GM12878 (cell line): ENCODE data around the gene CDC14A. TPM values are rescaled to one million over a fixed set of nuclear protein-coding genes. Genes with fewer than 3 reads are reported as not detected.

ENCODE experiments used
- ATAC-seq: fragments of 200-7000 bp; cut with Tn5 transposase; 3 replicates; pipeline ENCODE4 v1.9.1; 2020; ENCODE audit warnings: mild to moderate bottlenecking, moderate library complexity
- BruUV-seq: library from RNA; stranded (reverse); fragments of 400-500 nt; replicated peaks from 2 replicates; lab custom pipeline; 2021; lab: Mats Ljungman, UMichigan
- CTCF ChIA-PET: fragments of 300-600 bp; sonication (Branson Sonifier 250); formaldehyde crosslinking; extraction: SDS; loops from one replicate; lab custom pipeline; 2021; ENCODE audit warnings: inconsistent platforms; lab: Yijun Ruan, JAX
- POLR2A ChIA-PET: fragments of 350-600 bp; formaldehyde crosslinking; extraction: SDS; loops from one replicate; lab custom pipeline; 2021; ENCODE audit warnings: inconsistent platforms; lab: Charles Lee
- RAD21 ChIA-PET: fragments of 300-600 bp; sonication (Branson Sonifier 250); formaldehyde crosslinking; loops from one replicate; lab custom pipeline; 2023; ENCODE audit warnings: antibody characterized with exemption; ENCODE audit not compliant: unreplicated experiment; lab: Charles Lee
- SMC1A ChIA-PET: fragments of 300-600 bp; sonication (Branson Sonifier 250); formaldehyde crosslinking; loops from one replicate; lab custom pipeline; 2023; ENCODE audit not compliant: unreplicated experiment, uncharacterized antibody; lab: Charles Lee
- DNase-seq: peaks from one replicate; pipeline ENCODE4 v3.0.0-alpha.2; 2011; ENCODE audit warnings: low read depth, low spot score
- FAIRE-seq: peaks from 3 replicates; lab custom pipeline; 2011; peaks lifted over from hg19 to GRCh38; lab: Jason Lieb, UNC
- H2AFZ ChIP-seq: 2 replicates; pipeline ENCODE4 v1.6.0; 2011; ENCODE audit warnings: low read depth, low read length, control low read depth; ENCODE audit not compliant: control insufficient read depth
- H3K27ac ChIP-seq: 2 replicates; pipeline ENCODE4 v1.5.1; 2011; ENCODE audit warnings: control low read depth; ENCODE audit not compliant: control insufficient read depth, insufficient read depth
- H3K27me3 ChIP-seq, 2 experiments: replicated peaks in 1 of 2; 2 replicates each; pipeline versions ENCODE4 v1.6.0 to v1.6.1; 2011; ENCODE audit warnings: low read length in 1 of 2; ENCODE audit not compliant: control insufficient read depth in 2 of 2, insufficient read depth in 2 of 2
- H3K36me3 ChIP-seq, 2 experiments: 2 replicates each; pipeline ENCODE4 v1.5.1; 2011; ENCODE audit warnings: low read length in 1 of 2; ENCODE audit not compliant: control insufficient read depth in 2 of 2, insufficient read depth in 2 of 2
- H3K4me1 ChIP-seq: 2 replicates; pipeline ENCODE4 v1.6.1; 2011; ENCODE audit warnings: mild to moderate bottlenecking, low read length, moderate library complexity, mixed read lengths; ENCODE audit not compliant: control insufficient read depth, insufficient read depth
- H3K4me2 ChIP-seq: 2 replicates; pipeline ENCODE4 v1.6.0; 2011; ENCODE audit warnings: control low read depth; ENCODE audit not compliant: control insufficient read depth, insufficient read depth
- H3K4me3 ChIP-seq: fragments of 200-600 bp; sonication (generic); 2 replicates; pipeline ENCODE4 v1.5.1; 2016
- H3K79me2 ChIP-seq: 2 replicates; pipeline ENCODE4 v1.6.0; 2011; ENCODE audit warnings: low read length; ENCODE audit not compliant: control insufficient read depth, insufficient read depth
- H3K9ac ChIP-seq: 2 replicates; pipeline ENCODE4 v1.8.0; 2011; ENCODE audit warnings: low read length, control low read depth, mixed read lengths; ENCODE audit not compliant: control insufficient read depth, insufficient read depth
- H3K9me3 ChIP-seq: replicated peaks from 3 replicates; pipeline ENCODE4 v1.5.1; 2011; ENCODE audit warnings: mild to moderate bottlenecking, low read length; ENCODE audit not compliant: control insufficient read depth, insufficient read depth
- H4K20me1 ChIP-seq: 2 replicates; pipeline ENCODE4 v1.6.0; 2011; ENCODE audit not compliant: control insufficient read depth, insufficient read depth
- CBFB ChIP-seq: IDR thresholded peaks from 2 replicates; pipeline ENCODE4 v1.6.1; 2016; ENCODE audit warnings: antibody characterized with exemption, low read depth
- CBX3 ChIP-seq: fragments of 200-600 bp; sonication (generic); IDR thresholded peaks from 2 replicates; pipeline ENCODE4 v1.6.1; 2016; ENCODE audit warnings: low read depth, borderline replicate concordance
- CHD2 ChIP-seq: IDR thresholded peaks from 2 replicates; pipeline ENCODE4 v1.6.1; 2011; ENCODE audit warnings: low read depth, low read length, improper control_type of control experiment, borderline replicate concordance
- CTCF ChIP-seq, 3 experiments: IDR thresholded peaks in 2 of 3; conservative IDR thresholded peaks in 1 of 3; 2 replicates each; pipeline ENCODE4 v1.5.1; 2011; ENCODE audit warnings: low read depth in 3 of 3, low read length in 3 of 3, mild to moderate bottlenecking in 3 of 3, control low read depth in 2 of 3, moderate library complexity in 2 of 3, inconsistent platforms in 1 of 3, mixed read lengths in 1 of 3; ENCODE audit not compliant: control insufficient read depth in 2 of 3, insufficient read depth in 1 of 3; ENCODE audit errors: extremely low read depth in 1 of 3
- FOS ChIP-seq: IDR thresholded peaks from 3 replicates; pipeline ENCODE4 v1.6.1; 2011; ENCODE audit warnings: borderline replicate concordance; ENCODE audit not compliant: insufficient read length; ENCODE audit errors: extremely low read depth
- GABPA ChIP-seq: IDR thresholded peaks from 2 replicates; pipeline ENCODE4 v1.6.1; 2014; ENCODE audit warnings: antibody characterized with exemption, low read depth, mild to moderate bottlenecking, inconsistent platforms
- HDAC2 ChIP-seq: fragments of 200-600 bp; sonication (generic); IDR thresholded peaks from 2 replicates; pipeline ENCODE4 v1.6.1; 2017
- MYB ChIP-seq: fragments of 150-350 bp; IDR thresholded peaks from 2 replicates; pipeline ENCODE4 v1.6.1; 2014; ENCODE audit warnings: mild to moderate bottlenecking, low read depth, low read length, borderline replicate concordance
- PAX5 ChIP-seq: IDR thresholded peaks from 2 replicates; pipeline ENCODE4 v1.6.1; 2011; ENCODE audit warnings: low read depth, low read length, borderline replicate concordance
- RAD21 ChIP-seq: IDR thresholded peaks from 2 replicates; pipeline ENCODE4 v1.6.1; 2011; ENCODE audit warnings: mild to moderate bottlenecking, low read depth, low read length, moderate library complexity; ENCODE audit not compliant: insufficient read depth
- RELB ChIP-seq: fragments of 450-650 bp; IDR thresholded peaks from 2 replicates; pipeline ENCODE4 v1.6.1; 2017; ENCODE audit warnings: low read depth, mild to moderate bottlenecking, moderate library complexity
- RFX5 ChIP-seq: IDR thresholded peaks from 2 replicates; pipeline ENCODE4 v1.6.1; 2011; ENCODE audit warnings: low read depth, low read length, improper control_type of control experiment
- TARDBP ChIP-seq: IDR thresholded peaks from 2 replicates; pipeline ENCODE4 v1.6.1; 2016; ENCODE audit warnings: borderline replicate concordance
- YY1 ChIP-seq: IDR thresholded peaks from 2 replicates; pipeline ENCODE4 v1.6.1; 2011; ENCODE audit warnings: low read depth, mild to moderate bottlenecking, low read length
- ZBTB33 ChIP-seq: fragments of 450-650 bp; IDR thresholded peaks from 2 replicates; pipeline ENCODE4 v1.6.1; 2017; ENCODE audit warnings: mild to moderate bottlenecking
- ZSCAN29 ChIP-seq: fragments of 450-650 bp; IDR thresholded peaks from 2 replicates; pipeline ENCODE4 v1.6.1; 2017; ENCODE audit warnings: mild to moderate bottlenecking, moderate library complexity
- WGBS: methylation state at CpG from one replicate; pipeline ENCODE4 v1.1.6; 2016; ENCODE audit warnings: low lambda C conversion rate; ENCODE audit not compliant: insufficient replicate concordance, insufficient coverage; ENCODE audit errors: missing lambda C conversion rate; 5-methylcytosine and 5-hydroxymethylcytosine counted together
- in situ Hi-C: fragments of 300-500 bp; cut with MboI; formaldehyde crosslinking; loops from 9 replicates; pipeline ENCODE4 v1.14.3; 2018; ENCODE audit warnings: mixed read lengths
- intact Hi-C: fragments of 100-400 bp; cut with micrococcal nuclease; formaldehyde crosslinking; loops from one replicate; pipeline ENCODE4 v1.14.2; 2022; ENCODE audit not compliant: unreplicated experiment
- polyA plus RNA-seq, 11 experiments: library from polyadenylated mRNA; depleted of rRNA in 4 of 11; unstranded in 6 of 11; stranded (reverse) in 5 of 11; fragments of >200 nt; fragmentation: Nextera tagmentation in 4 of 11; fragmentation: Illumina TruSeq in 1 of 11; extraction: Ambion mirVana in 4 of 11; extraction: Trizol in 1 of 11; gene quantifications; 1 replicate in 1 of 11; 2 replicates in 10 of 11; pipeline versions ENCODE4 v1.2.1 to v1.2.3, GENCODE V29; 2011 to 2016; ENCODE audit warnings: inconsistent platforms in 2 of 11, missing spikeins in 2 of 11, low read depth in 1 of 11
- total RNA-seq, 4 experiments: library from RNA; depleted of rRNA in 3 of 4; stranded (reverse); fragments of >200 nt in 3 of 4; fragmentation: Illumina TruSeq in 1 of 4; extraction: Trizol in 1 of 4; gene quantifications; 2 replicates each; pipeline versions ENCODE4 v1.2.1 to v1.2.3, GENCODE V29; 2013 to 2021

The CDC14A gene
- total and polyA plus RNA-seq, 10 of the 15 experiments (the other 5 are each of a cell fraction or from before 2014, with no cell fraction given) = 1.5 to 7.1 (median 5.5) TPM

GRCh38 chr1:100542285-100542684 is 190.0 kb downstream of the CDC14A start:
- Histone ChIP-seq H3K9me3 (no peaks in the 10 kb centered on the region), H3K9ac (no peak overlapping the region), H3K36me3 (no peaks in the 10 kb centered on the region), H3K4me1 (peaks cover 12% of the 10 kb centered on the region), H4K20me1 (no peaks in the 10 kb centered on the region), H3K79me2 (no peaks in the 10 kb centered on the region), H3K4me3 (no peak overlapping the region), H3K4me2 (no peak overlapping the region), H2AFZ (no peak overlapping the region), H3K27ac (no peak overlapping the region), H3K27me3 (peaks cover 9 to 23% of the 10 kb centered on the region in 2 experiments)
- no TSS peak for BruUV-seq
- in situ Hi-C loops (no loop called here), intact Hi-C loops (loop anchor here (5.0 kb wide), 1 partner anchor 80 kb away; no protein-coding TSS in a partner anchor)
- RAD21 ChIA-PET = interaction anchor here (1.1 kb wide), 1 partner anchor 11 kb away, joined by 3 read pairs; no protein-coding TSS in a partner anchor
- POLR2A ChIA-PET = interaction anchor here (0.6 kb wide), 1 partner anchor 1155 kb away, joined by 3 read pairs; no protein-coding TSS in a partner anchor
- CTCF ChIA-PET = interaction anchor here (0.8 to 3.0 kb wide), 7 partner anchors 11 to 202 kb away, joined by 3 to 13 read pairs (median 10); no protein-coding TSS in a partner anchor
- no peak for ATAC-seq
- no peak for DNase-seq
- FAIRE-seq = no peak
- SMC1A ChIA-PET = interaction anchor here (0.6 to 2.9 kb wide), 7 partner anchors 12 to 327 kb away, joined by 3 to 13 read pairs (median 3); no protein-coding TSS in a partner anchor
- TF ChIP-seq TARDBP (no peak), CBFB (no peak), GABPA (no peak), RAD21 (no peak), ZBTB33 (no peak), MYB (no peak), ZSCAN29 (no peak), CTCF (IDR thresholded peaks at IDR 0.05 in 2 of 3, conservative IDR thresholded peaks at IDR 0.05 in 1 of 3; ENCODE audit: control insufficient read depth in 2 of 3, extremely low read depth in 1 of 3, insufficient read depth in 1 of 3, low read depth in 3 of 3, low read length in 3 of 3) (no peak), YY1 (no peak), CBX3 (no peak), PAX5 (no peak), FOS (no peak), RFX5 (no peak), HDAC2 (no peak), CHD2 (no peak), RELB (no peak)
- WGBS = 94% methylated on average over 2 of the region's 2 CpGs
